Caco-2 (cell line): Measurements from ENCODE around the gene NSMCE3. TPM values are rescaled to one million over a fixed set of nuclear protein-coding genes. Genes with fewer than 3 reads are reported as not detected.

Experiments used
- BruUV-seq: library from RNA; stranded (reverse); fragments of 400-500 nt; replicated peaks from 2 replicates; lab custom pipeline; 2021; lab: Mats Ljungman, UMichigan
- CTCF ChIA-PET: fragments of 300-600 bp; sonication (Branson Sonifier 250); formaldehyde crosslinking; loops from one replicate; lab custom pipeline; 2022; ENCODE audit warnings: antibody characterized with exemption; lab: Charles Lee
- POLR2A ChIA-PET: fragments of 300-600 bp; sonication (Branson Sonifier 250); formaldehyde crosslinking; loops from one replicate; lab custom pipeline; 2022; ENCODE audit warnings: antibody characterized with exemption; lab: Charles Lee
- DNase-seq, 2 experiments: peaks; one replicate each; pipeline versions ENCODE4 v3.0.0 to v3.0.0-alpha.2; 2020 to 2022
- H3K27me3 ChIP-seq: replicated peaks from 2 replicates; pipeline ENCODE4 v1.6.0; 2011; ENCODE audit warnings: low read length; ENCODE audit not compliant: control insufficient read depth, insufficient read depth
- H3K36me3 ChIP-seq: 2 replicates; pipeline ENCODE4 v1.5.1; 2011; ENCODE audit warnings: low read length; ENCODE audit not compliant: control insufficient read depth, insufficient read depth
- H3K4me1 ChIP-seq: fragments of 250-450 bp; sonication (Bioruptor Pico); 2 replicates; pipeline ENCODE4 v1.5.1; 2020; ENCODE audit warnings: mild to moderate bottlenecking
- H3K4me3 ChIP-seq: 2 replicates; pipeline ENCODE4 v1.5.1; 2011; ENCODE audit warnings: low read depth, mild to moderate bottlenecking, control low read depth, low read length
- H3K9me3 ChIP-seq: fragments of 250-450 bp; sonication (Bioruptor Pico); 2 replicates; pipeline ENCODE4 v1.5.1; 2020; ENCODE audit warnings: mild to moderate bottlenecking, moderate library complexity
- H3K27ac Mint-ChIP-seq: one replicate; pipeline ENCODE4 v1.8.0; 2022; ENCODE audit warnings: mixed read lengths; ENCODE audit not compliant: unreplicated experiment
- H3K27me3 Mint-ChIP-seq: one replicate; pipeline ENCODE4 v1.8.0; 2022; ENCODE audit warnings: mixed read lengths; ENCODE audit not compliant: insufficient read depth, unreplicated experiment
- H3K36me3 Mint-ChIP-seq: one replicate; pipeline ENCODE4 v1.8.0; 2022; ENCODE audit warnings: mild to moderate bottlenecking, mixed read lengths; ENCODE audit not compliant: insufficient read depth, unreplicated experiment
- H3K4me1 Mint-ChIP-seq: one replicate; pipeline ENCODE4 v1.8.0; 2022; ENCODE audit warnings: low read depth, mixed read lengths; ENCODE audit not compliant: unreplicated experiment
- H3K4me3 Mint-ChIP-seq: one replicate; pipeline ENCODE4 v1.8.0; 2022; ENCODE audit warnings: mild to moderate bottlenecking, moderate library complexity, mixed read lengths; ENCODE audit not compliant: unreplicated experiment
- H3K9me3 Mint-ChIP-seq: one replicate; pipeline ENCODE4 v1.8.0; 2022; ENCODE audit warnings: mixed read lengths; ENCODE audit not compliant: unreplicated experiment
- intact Hi-C: fragments of 100-400 bp; cut with micrococcal nuclease; formaldehyde crosslinking; loops from one replicate; pipeline ENCODE4 v1.10.0; 2022; ENCODE audit not compliant: unreplicated experiment
- total RNA-seq: library from RNA; stranded (reverse); gene quantifications from 2 replicates; pipeline ENCODE4 v1.2.3, GENCODE V29; 2022
- TF ChIP-seq, protein P1 (sequence below), 2 experiments: fragments of 200-600 bp in 1 of 2; IDR thresholded peaks; 1 replicate in 1 of 2; 2 replicates in 1 of 2; pipeline versions ENCODE4 v1.5.1 to v1.8.0; 2011 to 2022; ENCODE audit warnings: antibody characterized with exemption in 1 of 2, control low read depth in 1 of 2, inconsistent platforms in 1 of 2, low read depth in 1 of 2, low read length in 1 of 2, mild to moderate bottlenecking in 1 of 2, moderate library complexity in 1 of 2; ENCODE audit not compliant: insufficient read depth in 1 of 2, severe bottlenecking in 1 of 2, unreplicated experiment in 1 of 2

The NSMCE3 gene
- total RNA-seq, 1 experiment from 2014 or later: 7.8 TPM

- Mint-ChIP-seq H3K36me3 (no peaks in the 10 kb centered on the region), H3K27ac (no peak overlapping the region), H3K9me3 (no peaks in the 10 kb centered on the region), H3K4me3 (no peak overlapping the region), H3K27me3 (peaks cover 30% of the 10 kb centered on the region), H3K4me1 (no peaks in the 10 kb centered on the region)
- POLR2A ChIA-PET: no interaction called here
- no TSS peak for BruUV-seq
- Histone ChIP-seq H3K36me3 (no peaks in the 10 kb centered on the region), H3K4me1 (no peaks in the 10 kb centered on the region), H3K9me3 (no peaks in the 10 kb centered on the region), H3K27me3 (no peaks in the 10 kb centered on the region), H3K4me3 (no peak overlapping the region)
- no peak for DNase-seq
- TF ChIP-seq, protein P1, sequence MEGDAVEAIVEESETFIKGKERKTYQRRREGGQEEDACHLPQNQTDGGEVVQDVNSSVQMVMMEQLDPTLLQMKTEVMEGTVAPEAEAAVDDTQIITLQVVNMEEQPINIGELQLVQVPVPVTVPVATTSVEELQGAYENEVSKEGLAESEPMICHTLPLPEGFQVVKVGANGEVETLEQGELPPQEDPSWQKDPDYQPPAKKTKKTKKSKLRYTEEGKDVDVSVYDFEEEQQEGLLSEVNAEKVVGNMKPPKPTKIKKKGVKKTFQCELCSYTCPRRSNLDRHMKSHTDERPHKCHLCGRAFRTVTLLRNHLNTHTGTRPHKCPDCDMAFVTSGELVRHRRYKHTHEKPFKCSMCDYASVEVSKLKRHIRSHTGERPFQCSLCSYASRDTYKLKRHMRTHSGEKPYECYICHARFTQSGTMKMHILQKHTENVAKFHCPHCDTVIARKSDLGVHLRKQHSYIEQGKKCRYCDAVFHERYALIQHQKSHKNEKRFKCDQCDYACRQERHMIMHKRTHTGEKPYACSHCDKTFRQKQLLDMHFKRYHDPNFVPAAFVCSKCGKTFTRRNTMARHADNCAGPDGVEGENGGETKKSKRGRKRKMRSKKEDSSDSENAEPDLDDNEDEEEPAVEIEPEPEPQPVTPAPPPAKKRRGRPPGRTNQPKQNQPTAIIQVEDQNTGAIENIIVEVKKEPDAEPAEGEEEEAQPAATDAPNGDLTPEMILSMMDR (IDR thresholded peaks at IDR 0.05; ENCODE audit: insufficient read depth in 1 of 2, low read depth in 1 of 2, low read length in 1 of 2, severe bottlenecking in 1 of 2, unreplicated experiment in 1 of 2): no peak
- intact Hi-C loops: no loop called here
- CTCF ChIA-PET: no interaction called here
Measured at GRCh38 chr15:29289173-29289572, 19.6 kb upstream of the NSMCE3 start.

DNA sequence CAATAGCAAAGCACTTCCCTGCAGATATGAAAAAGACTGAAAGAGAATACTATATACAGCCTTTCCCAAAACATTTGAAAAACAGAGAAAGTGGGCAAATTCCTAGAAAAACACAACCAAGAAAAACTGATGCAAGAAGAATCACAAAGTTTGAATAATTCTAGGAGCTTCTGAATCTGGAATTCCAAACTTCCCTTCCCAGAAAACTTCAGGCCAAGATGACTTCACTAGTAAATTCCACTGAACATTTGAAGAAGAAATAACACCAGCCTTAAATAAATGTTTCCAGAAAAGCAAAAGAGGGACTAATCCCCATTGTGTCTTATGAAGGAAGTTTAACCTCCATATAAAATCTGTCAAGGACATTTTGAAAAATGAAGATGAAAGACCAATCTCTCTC, 15.8 kb upstream of the NSMCE3 start:
- intact Hi-C loops: no loop called here
- H3K9me3 Mint-ChIP-seq: no peaks in the 10 kb centered on the region
- Histone ChIP-seq H3K9me3 (no peaks in the 10 kb centered on the region), H3K4me1 (no peaks in the 10 kb centered on the region), H3K36me3 (no peaks in the 10 kb centered on the region), H3K4me3 (no peak overlapping the region), H3K27me3 (no peaks in the 10 kb centered on the region)
- no TSS peak for BruUV-seq
- TF ChIP-seq, protein P1 (IDR thresholded peaks at IDR 0.05; ENCODE audit: insufficient read depth in 1 of 2, low read depth in 1 of 2, low read length in 1 of 2, severe bottlenecking in 1 of 2, unreplicated experiment in 1 of 2): no peak
- H3K27me3 Mint-ChIP-seq: peaks cover 22% of the 10 kb centered on the region
- ChIA-PET POLR2A (no interaction called here), CTCF (no interaction called here)
- H3K4me3 Mint-ChIP-seq: no peak overlapping the region
- no peaks in the 10 kb centered on the region for H3K4me1 Mint-ChIP-seq
- no peak overlapping the region for H3K27ac Mint-ChIP-seq
- DNase-seq: no peak
- no peaks in the 10 kb centered on the region for H3K36me3 Mint-ChIP-seq

- no peaks in the 10 kb centered on the region for H3K27me3 ChIP-seq
- no peaks in the 10 kb centered on the region for H3K9me3 ChIP-seq
- ChIA-PET POLR2A (no interaction called here), CTCF (no interaction called here)
- DNase-seq: no peak
- BruUV-seq: no TSS peak
- Mint-ChIP-seq H3K27ac (no peak overlapping the region), H3K4me3 (no peak overlapping the region), H3K4me1 (no peaks in the 10 kb centered on the region), H3K36me3 (no peaks in the 10 kb centered on the region), H3K27me3 (peaks cover 19% of the 10 kb centered on the region), H3K9me3 (no peaks in the 10 kb centered on the region)
- no peaks in the 10 kb centered on the region for H3K36me3 ChIP-seq
- H3K4me1 ChIP-seq: no peaks in the 10 kb centered on the region
- no peak overlapping the region for H3K4me3 ChIP-seq
- intact Hi-C loops: loop anchor here (5.0 kb wide), 1 partner anchor 49 kb away; no protein-coding TSS in a partner anchor
- TF ChIP-seq, protein P1 (IDR thresholded peaks at IDR 0.05; ENCODE audit: insufficient read depth in 1 of 2, low read depth in 1 of 2, low read length in 1 of 2, severe bottlenecking in 1 of 2, unreplicated experiment in 1 of 2): no peak
Measured at GRCh38 chr15:29283381-29283780, 13.8 kb upstream of the NSMCE3 start.
